Measurements from ENCODE around the gene CA10.

Gene CA10

GRCh38 chr17:51820766-51821165 lies 337.7 kb downstream of the CA10 start:
- in situ Hi-C loops (cut with MboI; ENCODE audit: low sequenced_read_pairs): no loop called here

- in situ Hi-C loops (cut with MboI; ENCODE audit: low sequenced_read_pairs): no loop called here
These were observed 338.3 kb downstream of the CA10 start for GRCh38 chr17:51820252-51820651.

GRCh38 chr17:51819341-51820219 lies 338.9 kb downstream of the CA10 start:
- in situ Hi-C loops (cut with MboI; ENCODE audit: low sequenced_read_pairs): no loop called here

GRCh38 chr17:51818777-51819176 lies 339.7 kb downstream of the CA10 start:
- in situ Hi-C loops (cut with MboI; ENCODE audit: low sequenced_read_pairs): no loop called here

- in situ Hi-C loops (cut with MboI; ENCODE audit: low sequenced_read_pairs): no loop called here
These were observed 340.6 kb downstream of the CA10 start for GRCh38 chr17:51817955-51818354.

- in situ Hi-C loops (cut with MboI; ENCODE audit: low sequenced_read_pairs): no loop called here
These were observed 341.4 kb downstream of the CA10 start for GRCh38 chr17:51817117-51817516.

- in situ Hi-C loops (cut with MboI; ENCODE audit: low sequenced_read_pairs): no loop called here
These were observed 343.4 kb downstream of the CA10 start for GRCh38 chr17:51815097-51815496.

GRCh38 chr17:51814521-51814920 lies 344.0 kb downstream of the CA10 start:
- in situ Hi-C loops (cut with MboI; ENCODE audit: low sequenced_read_pairs): no loop called here

GRCh38 chr17:51813784-51814174 lies 344.7 kb downstream of the CA10 start:
- in situ Hi-C loops (cut with MboI; ENCODE audit: low sequenced_read_pairs): no loop called here

GRCh38 chr17:51813140-51813783 lies 345.3 kb downstream of the CA10 start:
- in situ Hi-C loops (cut with MboI; ENCODE audit: low sequenced_read_pairs): no loop called here

- in situ Hi-C loops (cut with MboI; ENCODE audit: low sequenced_read_pairs): no loop called here
These were observed 351.1 kb downstream of the CA10 start for GRCh38 chr17:51807460-51807859.

GRCh38 chr17:51805765-51806164 lies 352.7 kb downstream of the CA10 start:
- in situ Hi-C loops (cut with MboI; ENCODE audit: low sequenced_read_pairs): no loop called here

GRCh38 chr17:51805185-51805584 lies 353.3 kb downstream of the CA10 start:
- in situ Hi-C loops (cut with MboI; ENCODE audit: low sequenced_read_pairs): no loop called here

GRCh38 chr17:51803161-51803560 lies 355.4 kb downstream of the CA10 start:
- in situ Hi-C loops (cut with MboI; ENCODE audit: low sequenced_read_pairs): no loop called here

GRCh38 chr17:51802544-51802943 lies 356.0 kb downstream of the CA10 start:
- in situ Hi-C loops (cut with MboI; ENCODE audit: low sequenced_read_pairs): no loop called here

- in situ Hi-C loops (cut with MboI; ENCODE audit: low sequenced_read_pairs): no loop called here
These were observed 356.9 kb downstream of the CA10 start for GRCh38 chr17:51801626-51802025.

GRCh38 chr17:51799981-51800380 lies 358.5 kb downstream of the CA10 start:
- in situ Hi-C loops (cut with MboI; ENCODE audit: low sequenced_read_pairs): no loop called here

- in situ Hi-C loops (cut with MboI; ENCODE audit: low sequenced_read_pairs): no loop called here
These were observed 359.3 kb downstream of the CA10 start for GRCh38 chr17:51799240-51799639.

- in situ Hi-C loops (cut with MboI; ENCODE audit: low sequenced_read_pairs): no loop called here
These were observed 361.4 kb downstream of the CA10 start for GRCh38 chr17:51797150-51797549.

- in situ Hi-C loops (cut with MboI; ENCODE audit: low sequenced_read_pairs): no loop called here
These were observed 362.5 kb downstream of the CA10 start for GRCh38 chr17:51796026-51796425.

- in situ Hi-C loops (cut with MboI; ENCODE audit: low sequenced_read_pairs): no loop called here
These were observed 363.1 kb downstream of the CA10 start for GRCh38 chr17:51795401-51795800.

- in situ Hi-C loops (cut with MboI; ENCODE audit: low sequenced_read_pairs): no loop called here
These were observed 364.0 kb downstream of the CA10 start for GRCh38 chr17:51794466-51794865.
